SHP77 treated with DMSO at 0.1 percent for 48 hours (cell line): ENCODE measurements around the gene EFNA1.

Experiments used
- DNase-seq: peaks from one replicate; lab custom pipeline; 2025; lab: John Stamatoyannopoulos, UW

EFNA1 gene

DNA sequence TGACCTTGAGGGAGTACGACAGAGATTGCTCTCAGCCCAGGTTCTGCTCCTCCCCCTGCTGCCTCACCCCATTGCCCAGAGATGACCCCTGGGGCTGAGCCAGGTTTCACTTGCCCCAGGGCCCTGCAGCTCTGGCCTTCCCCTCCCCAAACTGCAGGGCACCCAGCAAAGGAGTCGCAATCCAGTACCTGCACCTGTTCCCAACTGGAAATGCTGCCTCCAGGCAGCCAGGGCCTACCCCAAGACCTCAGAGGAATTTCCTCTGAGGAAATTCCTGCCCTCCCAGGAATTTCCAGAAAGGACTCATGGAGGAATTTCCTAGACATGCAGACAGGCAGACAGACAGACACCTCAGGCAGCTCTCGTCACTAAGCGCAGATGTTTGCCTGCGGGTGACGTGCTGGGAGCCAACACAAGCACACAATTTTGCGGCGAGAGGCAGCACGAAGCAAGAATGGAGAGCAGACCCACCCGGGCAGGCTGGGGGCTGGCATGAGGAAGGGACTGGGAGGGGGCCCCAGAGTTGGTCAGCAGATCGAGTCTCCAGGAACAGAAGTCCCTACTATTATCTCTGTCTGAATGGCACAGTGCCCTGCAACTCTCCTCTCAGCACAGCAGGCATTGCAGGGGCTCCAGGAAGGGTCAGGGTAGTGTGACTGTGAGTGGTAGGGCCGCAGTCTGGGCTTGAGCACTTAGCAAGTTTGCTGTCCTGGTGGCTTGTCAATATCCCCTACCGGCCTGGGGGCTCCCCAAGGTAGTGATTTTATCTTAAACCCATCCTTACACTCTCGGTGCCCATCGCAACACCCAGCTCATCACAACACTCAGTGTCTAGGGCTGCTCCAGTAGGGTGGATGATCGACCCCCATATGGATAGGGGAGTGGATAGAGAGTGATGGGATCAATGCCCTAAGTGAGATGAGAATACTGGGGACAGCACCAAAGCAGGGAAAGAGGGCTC, 2.9 kb upstream of the EFNA1 start:
- DNase-seq, result peak; percentile 63

DNA sequence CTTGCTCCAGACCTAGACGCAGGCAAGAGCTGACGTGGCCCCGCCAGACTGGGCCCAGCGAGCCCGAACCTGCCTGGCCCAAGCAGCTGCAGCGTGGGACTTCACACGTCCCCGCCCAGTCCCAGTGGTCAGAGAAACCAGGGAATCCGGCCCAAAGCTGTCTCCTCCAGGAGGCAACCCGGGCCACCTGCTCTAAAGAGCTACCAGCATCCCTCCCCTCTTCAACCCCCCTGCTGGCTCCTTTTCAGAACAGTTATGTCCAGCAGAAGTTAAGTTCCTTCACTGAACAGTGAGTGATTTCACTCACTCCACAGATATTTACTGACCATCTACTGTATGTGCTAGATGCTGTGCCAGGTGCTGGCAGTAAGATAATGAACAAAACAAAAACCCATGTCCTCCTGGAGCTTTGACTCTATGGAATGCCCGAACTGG, 2.1 kb upstream of the EFNA1 start:
- peak; percentile 61 for DNase-seq

DNA sequence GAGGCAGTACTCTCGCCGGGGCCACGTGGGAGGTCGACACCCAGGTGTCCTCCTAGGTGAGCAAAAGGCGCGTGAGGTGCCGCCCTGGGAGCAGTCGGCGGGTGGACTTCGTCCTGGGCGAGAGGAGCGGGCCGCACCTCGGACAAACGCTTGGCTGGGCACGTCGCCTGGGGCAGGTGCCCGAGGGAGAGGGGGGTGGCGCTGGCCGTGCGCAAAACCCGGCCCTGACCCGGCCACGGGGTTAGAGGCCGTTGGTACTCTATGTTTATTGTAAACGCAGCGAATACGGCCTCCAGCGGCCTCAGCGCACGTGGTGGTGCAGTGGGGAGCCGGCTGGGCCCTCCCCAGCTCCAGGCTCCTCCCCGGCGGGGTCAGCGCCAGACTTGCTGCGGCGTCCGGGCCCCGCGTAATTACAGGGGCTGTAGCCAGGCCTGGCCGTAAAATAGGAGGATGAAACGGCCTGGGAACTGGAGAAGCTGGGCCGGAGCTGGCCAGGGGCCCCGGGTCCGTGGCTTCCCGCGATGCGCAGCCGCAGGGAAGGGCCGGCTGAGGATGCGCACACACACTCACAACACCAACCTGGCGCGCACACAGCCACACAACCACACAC, 1.6 kb upstream of the EFNA1 start:
- DNase-seq, result peak; percentile 82

DNA sequence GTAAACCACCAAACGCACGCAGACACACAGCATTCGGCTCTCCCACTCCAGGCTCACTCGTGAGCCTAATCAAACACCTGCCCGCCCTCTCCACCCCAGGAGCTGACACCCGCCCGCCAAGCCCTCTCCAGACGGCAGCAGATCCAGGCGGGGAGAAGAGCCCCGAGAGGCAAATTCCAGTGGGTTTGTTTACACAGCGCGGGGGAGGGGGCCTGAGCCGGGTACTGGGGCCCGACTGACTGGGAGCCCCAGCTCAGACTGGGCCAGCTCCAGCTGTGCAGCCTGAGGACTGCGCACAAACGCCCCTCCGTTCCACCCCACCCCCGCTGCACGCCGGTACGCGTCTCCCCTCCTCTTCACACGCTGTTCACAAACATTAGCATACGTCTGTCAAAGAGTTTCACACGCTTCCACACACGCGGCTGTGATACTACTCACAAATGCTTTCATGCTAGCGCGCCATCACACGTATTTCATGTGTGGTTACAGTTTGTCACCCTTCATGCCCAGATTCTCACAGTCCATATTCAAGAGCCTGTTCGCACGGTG, 1.0 kb upstream of the EFNA1 start:
- DNase-seq, result peak; percentile 74

DNA sequence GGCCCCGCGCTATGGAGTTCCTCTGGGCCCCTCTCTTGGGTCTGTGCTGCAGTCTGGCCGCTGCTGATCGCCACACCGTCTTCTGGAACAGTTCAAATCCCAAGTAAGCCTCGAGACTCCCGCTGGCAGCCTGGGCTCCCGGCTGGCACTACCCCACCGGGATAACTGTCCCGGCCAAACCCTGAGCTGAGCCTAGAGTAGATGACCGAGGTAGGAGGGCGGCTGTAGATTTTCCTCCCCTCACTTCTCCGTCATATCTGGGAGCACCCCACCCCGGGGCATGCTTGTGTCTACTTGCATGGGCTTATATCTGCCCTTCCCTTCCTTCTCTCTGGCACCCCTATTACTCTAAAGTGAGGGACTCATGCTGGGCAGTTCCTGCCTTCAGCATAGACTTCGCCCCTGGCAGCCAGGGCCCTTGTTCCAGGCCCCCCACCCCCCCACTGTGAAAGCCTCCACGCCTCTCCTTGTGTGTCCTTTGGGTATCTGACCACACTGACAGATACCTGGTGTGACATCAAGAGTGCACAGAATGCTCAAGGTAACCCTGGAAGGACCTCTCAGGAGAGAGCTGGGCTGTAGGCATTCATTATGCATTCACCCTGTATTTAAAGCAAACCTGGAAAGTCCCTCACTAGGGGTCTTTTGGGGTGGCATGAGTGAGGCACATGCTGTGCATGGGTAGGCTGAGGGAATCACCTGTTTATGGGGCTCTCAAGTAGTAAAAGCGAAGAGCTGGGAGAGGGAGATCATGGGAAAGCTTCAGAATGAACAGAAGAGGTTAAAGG, 485 bp downstream of the EFNA1 start:
- no peak for DNase-seq

DNA sequence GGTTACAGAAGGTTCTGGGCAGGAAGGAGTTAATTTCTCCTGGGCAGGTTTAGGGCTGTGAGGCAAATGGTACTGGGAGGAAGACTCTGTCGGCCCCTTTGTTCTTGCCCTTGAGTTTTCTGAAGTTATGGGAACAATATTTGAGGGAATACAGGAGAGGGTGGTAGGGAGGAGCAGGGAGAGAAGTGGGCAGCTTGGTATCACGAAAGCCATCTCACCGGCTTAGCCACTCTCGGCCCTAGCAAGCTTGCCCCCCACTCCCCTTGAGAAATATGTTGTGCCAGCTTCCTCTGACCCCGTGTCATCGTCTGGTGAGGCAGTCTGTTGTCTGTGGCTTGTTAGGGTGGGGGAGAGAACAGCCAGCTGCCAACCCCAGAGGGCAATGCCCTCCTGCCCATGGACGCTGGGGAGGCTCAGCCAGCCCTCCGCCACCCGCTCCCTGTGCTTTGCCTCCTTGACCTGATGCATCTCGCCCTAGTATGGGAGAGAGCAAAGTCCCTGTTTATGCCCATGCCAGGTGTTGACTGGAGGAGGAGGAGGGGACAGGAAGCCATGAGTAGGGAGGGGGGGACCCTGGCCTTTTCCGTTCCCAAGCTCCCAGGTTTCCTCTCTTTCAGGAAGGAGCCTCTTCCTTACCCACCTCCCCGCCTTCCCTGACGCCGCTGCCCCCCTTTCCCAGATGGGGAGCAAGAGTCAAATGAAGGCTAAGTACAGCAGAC, 1.2 kb downstream of the EFNA1 start:
- DNase-seq, result peak; percentile 68

DNA sequence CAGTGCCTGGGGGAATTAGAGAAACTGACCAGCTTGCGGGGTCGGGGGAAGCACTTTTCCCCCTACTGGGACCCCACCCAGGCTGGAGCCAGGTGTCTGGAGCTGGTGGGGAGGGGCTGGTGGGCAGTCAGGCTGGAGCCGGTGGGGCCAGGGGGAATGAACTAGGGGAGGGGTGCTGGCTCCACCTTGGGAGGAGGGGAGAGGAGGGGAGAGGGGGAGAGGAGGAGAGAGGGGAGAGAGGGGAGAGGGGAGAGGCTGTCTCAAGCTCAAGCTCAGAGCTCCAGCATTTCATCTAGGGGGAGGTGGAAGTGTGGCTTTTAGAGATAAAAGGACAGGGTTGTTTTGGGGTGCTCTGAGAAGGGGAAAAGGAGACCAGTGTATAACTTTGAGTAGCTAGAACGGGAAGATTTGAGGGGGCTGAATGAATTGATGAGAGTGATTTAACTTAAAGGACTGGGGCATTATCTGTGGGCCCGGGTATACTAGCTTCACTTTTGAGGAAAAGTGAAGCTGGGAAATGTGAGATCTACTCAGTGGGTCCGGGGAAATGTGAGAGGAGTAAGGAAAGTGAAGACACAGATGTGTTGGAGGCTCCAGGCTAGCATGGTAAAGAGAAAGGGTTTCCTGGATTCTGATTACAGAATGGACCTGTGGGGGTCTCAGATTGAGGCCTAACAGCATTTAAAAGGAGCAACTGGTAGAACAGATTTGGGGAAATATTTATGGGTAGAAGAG, 2.8 kb downstream of the EFNA1 start:
- DNase-seq, result no peak

DNA sequence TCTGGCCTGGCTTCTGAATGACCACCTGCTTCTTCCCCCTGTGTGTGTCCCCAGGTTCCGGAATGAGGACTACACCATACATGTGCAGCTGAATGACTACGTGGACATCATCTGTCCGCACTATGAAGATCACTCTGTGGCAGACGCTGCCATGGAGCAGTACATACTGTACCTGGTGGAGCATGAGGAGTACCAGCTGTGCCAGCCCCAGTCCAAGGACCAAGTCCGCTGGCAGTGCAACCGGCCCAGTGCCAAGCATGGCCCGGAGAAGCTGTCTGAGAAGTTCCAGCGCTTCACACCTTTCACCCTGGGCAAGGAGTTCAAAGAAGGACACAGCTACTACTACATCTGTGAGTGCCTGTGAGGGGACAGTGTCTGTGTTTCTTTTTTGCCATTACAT, 3.6 kb downstream of the EFNA1 start:
- DNase-seq, result no peak

DNA sequence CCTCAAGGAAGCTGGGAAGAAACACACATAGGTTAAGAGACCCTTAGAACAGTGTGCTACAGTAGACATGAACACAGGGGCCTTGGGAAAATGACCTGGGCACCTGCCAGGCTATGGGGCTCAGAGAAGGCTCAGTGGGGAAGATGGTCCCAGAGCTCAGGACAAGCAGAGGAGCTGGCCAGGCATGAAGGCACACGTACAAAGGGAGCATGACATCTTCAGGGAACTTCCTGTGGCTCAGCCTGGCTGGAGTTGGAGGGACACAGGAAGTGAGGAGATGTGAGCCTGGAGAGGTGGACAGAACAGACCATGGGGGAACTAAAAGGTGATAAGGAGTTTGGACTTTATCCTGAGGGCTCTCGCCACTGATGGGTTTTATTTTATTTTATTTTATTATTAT, 4.2 kb downstream of the EFNA1 start:
- DNase-seq, result no peak

DNA sequence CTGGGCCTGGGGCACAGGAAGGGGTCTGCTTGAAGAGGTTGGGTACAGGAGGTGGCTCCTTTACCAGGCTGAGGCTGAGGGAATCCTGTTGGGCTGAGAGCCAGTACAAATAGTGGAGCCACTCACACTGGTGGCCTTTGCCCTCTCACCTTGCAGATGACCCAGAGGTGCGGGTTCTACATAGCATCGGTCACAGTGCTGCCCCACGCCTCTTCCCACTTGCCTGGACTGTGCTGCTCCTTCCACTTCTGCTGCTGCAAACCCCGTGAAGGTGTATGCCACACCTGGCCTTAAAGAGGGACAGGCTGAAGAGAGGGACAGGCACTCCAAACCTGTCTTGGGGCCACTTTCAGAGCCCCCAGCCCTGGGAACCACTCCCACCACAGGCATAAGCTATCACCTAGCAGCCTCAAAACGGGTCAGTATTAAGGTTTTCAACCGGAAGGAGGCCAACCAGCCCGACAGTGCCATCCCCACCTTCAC, 6.2 kb downstream of the EFNA1 start:
- DNase-seq, result no peak

DNA sequence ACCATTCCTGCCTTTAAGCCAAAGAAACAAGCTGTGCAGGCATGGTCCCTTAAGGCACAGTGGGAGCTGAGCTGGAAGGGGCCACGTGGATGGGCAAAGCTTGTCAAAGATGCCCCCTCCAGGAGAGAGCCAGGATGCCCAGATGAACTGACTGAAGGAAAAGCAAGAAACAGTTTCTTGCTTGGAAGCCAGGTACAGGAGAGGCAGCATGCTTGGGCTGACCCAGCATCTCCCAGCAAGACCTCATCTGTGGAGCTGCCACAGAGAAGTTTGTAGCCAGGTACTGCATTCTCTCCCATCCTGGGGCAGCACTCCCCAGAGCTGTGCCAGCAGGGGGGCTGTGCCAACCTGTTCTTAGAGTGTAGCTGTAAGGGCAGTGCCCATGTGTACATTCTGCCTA, 6.6 kb downstream of the EFNA1 start:
- DNase-seq, result no peak

DNA sequence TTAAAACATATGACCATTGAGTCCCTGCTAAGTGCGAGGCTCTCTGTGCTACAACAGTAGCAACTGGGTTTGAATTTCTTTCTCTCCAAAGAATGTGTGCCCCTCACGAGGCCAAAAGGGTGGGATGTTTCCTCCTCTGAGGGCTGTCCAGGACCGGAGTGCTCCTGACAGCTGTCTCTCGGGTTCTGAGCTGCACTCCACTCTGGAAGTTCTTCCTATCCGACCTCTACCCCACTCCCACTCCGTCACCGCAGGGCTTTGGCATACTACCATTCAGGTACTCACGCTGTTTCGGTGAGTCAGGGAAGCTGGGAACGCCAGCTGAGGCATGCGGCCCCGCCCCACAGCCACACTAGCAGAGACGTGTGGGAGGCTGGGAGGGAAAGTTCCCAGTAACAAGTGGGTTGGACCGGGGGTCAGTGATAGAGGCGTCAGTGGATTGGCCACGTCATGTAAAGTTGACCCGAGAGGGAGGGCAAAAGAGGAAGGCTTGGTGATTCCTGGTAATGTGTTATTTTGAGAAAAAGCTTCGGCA, 7.3 kb downstream of the EFNA1 start:
- peak; percentile 62 for DNase-seq

DNA sequence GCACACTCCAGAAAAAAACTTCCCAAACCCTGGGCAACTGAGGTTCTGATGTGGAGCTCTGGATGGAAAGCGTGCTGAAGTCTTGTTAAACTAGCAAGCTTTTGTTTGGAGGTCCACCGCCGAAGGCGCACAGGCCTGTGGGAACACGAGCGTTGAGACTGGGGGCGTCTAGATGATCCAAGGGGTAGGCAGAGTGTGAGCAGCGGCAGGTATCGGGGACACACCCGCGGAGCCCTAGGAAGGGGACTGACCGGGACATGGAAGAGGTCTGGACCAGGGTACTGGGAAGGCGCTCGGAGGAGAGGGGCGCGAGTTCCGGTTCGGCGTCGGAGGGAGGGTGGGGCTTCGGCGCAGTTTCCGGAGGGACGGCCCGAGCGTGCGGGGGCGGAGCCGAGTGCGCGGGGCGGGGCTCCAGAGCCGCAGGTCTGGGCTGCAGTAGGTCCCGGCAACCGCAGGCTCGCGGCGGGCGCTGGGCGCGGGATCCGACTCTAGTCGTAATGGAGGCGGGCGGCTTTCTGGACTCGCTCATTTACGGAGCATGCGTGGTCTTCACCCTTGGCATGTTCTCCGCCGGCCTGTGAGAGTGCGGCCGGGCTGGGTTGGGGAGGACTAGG, 7.8 kb downstream of the EFNA1 start, which contains the start of gene SLC50A1:
SLC50A1 (plus strand) TSS at position 438 of the 614 bp plus-strand sequence; CDS start at position 498, 60 bp downstream.
- peak; percentile 93 for DNase-seq

DNA sequence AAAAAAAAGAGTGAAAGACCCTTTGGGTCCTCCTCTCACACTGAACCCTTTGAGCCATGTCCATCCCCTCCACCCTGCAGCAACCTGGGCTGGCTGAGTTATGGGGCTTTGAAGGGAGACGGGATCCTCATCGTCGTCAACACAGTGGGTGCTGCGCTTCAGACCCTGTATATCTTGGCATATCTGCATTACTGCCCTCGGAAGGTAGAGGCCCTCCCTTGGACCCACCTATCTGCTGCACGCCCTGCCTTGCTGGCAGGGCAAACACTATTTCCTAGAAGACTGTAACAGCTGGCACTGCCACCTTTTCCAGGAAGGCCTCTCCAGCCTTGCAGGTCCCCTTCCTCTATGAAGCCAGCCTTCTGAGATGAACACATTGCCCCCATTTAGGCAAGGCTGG, 9.1 kb downstream of the EFNA1 start:
- peak; percentile 23 for DNase-seq

DNA sequence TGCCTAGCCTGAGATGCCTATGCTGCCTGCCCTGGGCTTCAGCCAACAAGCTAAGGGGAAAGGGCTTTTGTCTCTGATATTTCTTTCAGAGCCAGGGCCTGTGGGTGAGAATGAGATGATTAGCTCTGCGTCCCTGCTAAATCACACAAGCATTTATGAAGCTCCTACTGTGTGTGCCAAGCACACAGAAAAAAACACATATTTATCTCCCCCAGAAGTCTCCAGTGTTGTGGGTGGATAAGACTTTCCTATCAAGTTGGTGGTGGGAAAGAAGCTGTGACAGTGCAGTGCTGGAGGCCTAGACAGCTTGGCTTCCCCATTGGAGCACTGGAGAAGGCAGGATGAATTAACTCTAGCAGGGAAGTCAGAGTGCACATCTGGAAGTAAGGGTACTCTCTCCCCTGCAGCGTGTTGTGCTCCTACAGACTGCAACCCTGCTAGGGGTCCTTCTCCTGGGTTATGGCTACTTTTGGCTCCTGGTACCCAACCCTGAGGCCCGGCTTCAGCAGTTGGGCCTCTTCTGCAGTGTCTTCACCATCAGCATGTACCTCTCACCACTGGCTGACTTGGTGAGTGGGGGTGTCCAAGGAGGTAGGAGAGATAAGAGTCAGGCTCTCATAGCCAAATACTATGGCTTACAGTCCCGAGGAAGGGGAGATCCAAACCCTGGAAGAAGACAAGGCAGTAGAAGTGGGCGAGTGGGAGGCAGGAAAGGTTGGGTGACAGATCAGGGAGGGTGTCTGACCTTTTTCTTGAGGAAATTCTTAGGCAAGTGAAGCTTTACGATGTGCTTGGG, 9.7 kb downstream of the EFNA1 start:
- DNase-seq, result no peak

DNA sequence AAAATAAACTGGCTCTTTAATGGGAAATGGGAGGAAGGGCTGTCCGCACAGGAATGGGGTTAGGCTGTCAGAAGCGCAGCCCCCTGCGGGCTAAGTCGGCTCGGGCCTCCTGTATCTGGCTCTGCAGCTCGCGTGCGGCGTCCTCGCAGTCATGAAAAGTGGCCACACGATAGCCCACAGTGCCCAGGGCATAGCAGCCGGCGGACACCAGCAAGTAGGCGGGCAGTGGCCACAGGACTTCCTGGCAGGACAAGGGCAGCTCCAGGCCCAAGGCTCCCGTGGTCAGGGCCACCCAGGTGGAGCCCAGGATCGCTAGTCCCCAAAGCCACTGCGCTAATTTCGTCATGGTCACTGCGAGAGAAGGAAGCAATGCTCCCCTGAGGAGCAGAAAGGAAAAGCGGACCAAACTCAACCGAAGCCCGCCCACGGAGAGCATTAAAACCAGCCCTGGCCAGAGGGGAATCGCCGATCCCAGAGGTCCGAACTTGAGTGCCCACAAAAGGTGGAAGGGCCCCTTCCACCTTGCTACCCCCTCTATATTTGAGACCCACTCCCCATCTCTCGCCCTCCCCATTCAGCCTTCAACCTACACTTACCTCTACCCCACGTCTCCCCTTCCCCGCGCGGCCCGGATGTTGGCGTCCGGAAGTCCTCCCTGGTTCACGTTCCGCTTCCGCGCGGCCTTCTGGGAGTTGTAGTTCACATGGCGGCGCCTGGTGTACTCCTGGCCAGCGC, 12.4 kb downstream of the EFNA1 start, which contains the start of gene DPM3:
DPM3 (minus strand) TSS at position 637 of the 735 bp plus-strand sequence; CDS start at position 346, 291 bp downstream.
- DNase-seq, result peak; percentile 71

DNA sequence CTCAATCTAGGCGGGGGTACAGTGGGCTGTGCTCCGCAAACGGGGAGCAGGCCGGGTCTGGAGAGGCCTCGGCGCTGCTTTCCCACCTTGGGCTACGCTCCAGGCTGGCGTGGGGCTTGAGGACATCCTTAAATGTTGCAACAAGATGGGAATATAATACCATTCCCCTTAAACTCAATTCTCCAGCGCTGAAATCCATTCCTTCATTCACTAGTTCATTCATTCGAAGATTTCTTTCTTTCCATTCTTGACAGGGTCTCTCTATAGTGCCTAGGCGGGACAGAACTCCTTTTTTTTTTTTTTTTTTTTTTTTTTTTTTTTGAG, 12.9 kb downstream of the EFNA1 start:
- no peak for DNase-seq

DNA sequence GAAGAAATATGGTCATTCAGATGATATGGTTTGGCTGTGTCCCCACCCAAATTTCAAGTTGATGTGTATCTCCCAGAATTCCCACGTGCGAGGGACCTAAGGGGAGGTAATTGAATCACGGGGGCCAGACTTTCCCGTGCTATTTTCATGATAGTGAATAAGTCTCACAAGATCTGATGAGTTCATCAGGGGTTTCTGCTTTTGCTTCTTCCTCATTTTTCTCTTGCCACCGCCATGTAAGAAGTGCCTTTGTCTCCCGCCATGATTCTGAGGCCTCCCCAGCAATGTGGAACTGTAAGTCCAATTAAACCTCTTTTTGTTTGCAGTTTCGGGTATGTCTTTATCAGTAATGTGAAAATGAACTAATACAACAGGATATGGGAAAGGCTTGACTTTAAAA, 14.1 kb downstream of the EFNA1 start:
- no peak for DNase-seq
